NCI-H526 (cell line): ENCODE measurements around the gene CXCL10.
A peak's percentile ranks its signal among the peaks of the same experiment; 100 is the strongest.
"Not testable (repeated sequence)": the region's sequence is repeated elsewhere in the genome, so short reads cannot be mapped to it uniquely, and the experiment has no call there.

ENCODE experiments used
- DNase-seq, 2 experiments: peaks; one replicate each; lab custom pipeline; 2025; lab: John Stamatoyannopoulos, UW

CXCL10 gene

GRCh38 chr4:76023389-76023788 lies at the start of gene CXCL10:
Gene CXCL10 (minus strand): TSS chr4:76023497. CDS start chr4:76023431, 66 bp downstream.
- DNase-seq, result no peak

DNA sequence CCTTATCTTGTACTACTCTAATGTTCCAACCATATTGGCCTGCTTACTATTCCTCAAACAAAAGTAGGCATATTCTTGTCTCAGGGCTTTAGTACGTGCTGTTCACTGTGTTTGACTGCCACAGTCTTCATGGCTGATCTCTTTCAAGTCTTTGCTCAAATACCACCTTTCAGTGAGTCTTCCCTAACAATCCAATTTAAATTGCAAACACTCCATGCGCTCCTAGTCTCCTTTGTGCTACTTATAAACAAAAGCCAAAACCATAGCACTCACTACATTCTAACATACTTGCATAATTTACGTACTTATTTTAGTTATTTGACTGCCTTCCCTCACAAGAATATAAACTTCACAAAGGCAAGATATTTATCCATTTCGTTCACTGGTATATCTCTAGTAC lies 49.5 kb upstream of the CXCL10 start:
- no peak for DNase-seq

DNA sequence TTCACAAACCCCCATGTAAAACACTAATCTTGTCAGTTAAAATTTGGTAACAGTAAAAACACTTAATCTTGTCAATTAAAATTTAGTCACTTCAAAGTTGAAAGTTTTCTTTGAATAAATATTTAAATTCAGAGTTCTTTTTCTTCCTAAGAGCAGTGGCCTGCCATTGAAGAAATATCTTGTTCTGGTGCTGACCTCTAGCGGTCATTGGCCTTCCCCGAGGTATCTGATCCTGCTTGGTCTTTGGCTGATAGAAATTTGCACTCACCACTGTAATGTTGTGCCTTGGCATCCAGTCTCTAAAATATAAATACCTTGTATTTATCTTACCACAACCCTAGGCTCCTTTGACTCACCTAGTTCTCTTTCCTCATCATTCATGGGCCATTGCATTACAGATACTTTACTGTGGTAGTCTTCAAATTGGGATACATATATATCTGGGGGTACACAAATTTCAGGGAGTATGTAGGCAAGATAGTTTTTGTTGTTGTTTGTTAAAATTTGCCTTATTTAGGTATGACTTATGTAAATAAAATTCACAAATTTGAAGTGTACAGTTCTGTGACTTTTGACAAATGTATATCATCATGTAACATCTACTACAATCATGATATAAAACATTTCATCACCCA lies 44.5 kb upstream of the CXCL10 start:
- DNase-seq, result peak; percentile 11 to 69

- DNase-seq, result no peak
Measured at GRCh38 chr4:76066546-76066945, 43.2 kb upstream of the CXCL10 start.

- no peak for DNase-seq
Measured at GRCh38 chr4:76061982-76062381, 38.7 kb upstream of the CXCL10 start.

GRCh38 chr4:76061421-76061820 lies 38.1 kb upstream of the CXCL10 start:
- DNase-seq, result no peak

DNA sequence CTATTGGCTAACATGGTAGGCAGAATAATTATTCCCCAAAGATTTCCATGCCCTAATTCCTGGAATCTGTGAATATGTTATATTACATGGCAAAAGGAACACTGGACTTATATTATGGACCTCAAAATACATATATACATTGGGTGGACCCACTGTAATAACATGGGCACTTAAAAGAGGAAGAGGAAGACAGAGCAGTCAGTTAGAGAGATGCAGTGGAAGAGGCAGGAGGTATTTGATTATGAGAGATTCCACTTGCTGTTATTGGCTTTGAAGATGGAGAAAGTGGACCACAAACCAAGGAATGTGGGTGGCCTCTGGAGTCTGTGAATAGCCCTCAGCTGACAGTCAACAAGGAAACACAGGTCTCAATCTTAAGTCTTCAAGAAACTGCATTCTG lies 37.2 kb upstream of the CXCL10 start:
- DNase-seq, result no peak

DNA sequence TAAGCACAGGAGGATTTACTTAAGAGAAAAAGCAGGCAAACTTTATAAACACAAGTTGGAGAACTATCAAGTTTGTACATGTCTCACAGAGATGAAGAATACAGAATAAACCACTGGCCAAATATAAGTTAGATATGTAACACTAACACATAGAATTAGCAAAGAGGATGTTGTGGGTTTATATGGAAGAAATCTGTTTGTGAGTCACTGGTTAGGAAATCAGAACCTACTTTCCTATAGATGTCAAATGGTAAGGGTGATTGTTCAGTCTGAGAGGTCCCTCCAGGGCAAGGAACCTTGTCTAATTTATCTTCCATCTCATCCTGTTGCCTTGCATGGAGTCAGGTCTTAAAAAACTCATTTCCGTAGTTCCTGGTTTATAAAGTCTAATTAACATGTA lies 36.5 kb upstream of the CXCL10 start:
- no peak for DNase-seq

DNA sequence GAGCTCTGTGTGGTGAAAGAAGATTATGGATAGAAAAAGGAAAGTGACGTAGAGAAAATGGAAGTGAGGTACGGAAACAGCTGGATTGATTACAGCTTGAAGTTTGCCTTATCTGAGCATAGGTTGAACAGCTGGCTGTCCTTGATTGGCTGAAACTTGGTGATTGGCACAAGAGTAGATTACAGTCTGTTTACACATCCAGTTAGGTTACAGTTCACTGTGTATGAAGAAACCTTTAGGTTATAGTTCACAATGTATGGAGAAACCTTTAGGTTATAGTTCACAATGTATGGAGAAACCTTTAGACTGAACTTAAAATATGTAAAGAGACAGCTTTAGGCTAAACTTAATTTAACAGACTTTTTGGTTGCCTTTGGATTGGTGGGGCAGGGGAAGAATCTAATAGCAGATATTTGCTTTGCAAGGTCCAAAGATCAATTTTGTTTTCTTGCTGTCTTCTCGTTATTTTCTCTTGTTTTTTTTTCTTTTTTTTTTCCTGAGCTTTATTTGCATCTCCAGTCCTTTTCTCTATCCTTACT lies 35.7 kb upstream of the CXCL10 start:
- no peak for DNase-seq

GRCh38 chr4:76058302-76058701 lies 35.0 kb upstream of the CXCL10 start:
- DNase-seq, result no peak

- DNase-seq, result no peak
Measured at GRCh38 chr4:76055421-76055820, 32.1 kb upstream of the CXCL10 start.

DNA sequence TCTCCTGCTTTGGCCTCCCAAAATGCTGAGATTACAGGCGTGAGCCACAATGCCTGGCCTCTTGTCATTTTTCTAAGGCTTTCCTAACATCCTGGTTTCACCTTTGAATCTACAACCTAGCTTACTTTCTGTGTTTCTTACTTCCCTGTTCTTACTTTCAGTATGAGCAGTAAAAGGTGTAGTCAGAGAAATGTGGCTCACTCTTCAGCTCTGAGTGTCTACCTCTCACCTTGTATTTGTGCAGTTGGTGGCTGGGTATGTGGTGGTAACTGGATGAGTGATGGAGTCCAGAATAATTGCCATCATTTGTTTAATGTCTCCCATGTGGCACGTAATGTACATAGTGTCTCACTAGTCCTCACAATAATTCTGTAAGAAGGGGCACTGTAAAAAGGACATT lies 31.7 kb upstream of the CXCL10 start:
- DNase-seq, result peak; percentile 65 to 69

GRCh38 chr4:76053730-76054129 lies 30.4 kb upstream of the CXCL10 start:
- peak; percentile 73 to 87 for DNase-seq

DNA sequence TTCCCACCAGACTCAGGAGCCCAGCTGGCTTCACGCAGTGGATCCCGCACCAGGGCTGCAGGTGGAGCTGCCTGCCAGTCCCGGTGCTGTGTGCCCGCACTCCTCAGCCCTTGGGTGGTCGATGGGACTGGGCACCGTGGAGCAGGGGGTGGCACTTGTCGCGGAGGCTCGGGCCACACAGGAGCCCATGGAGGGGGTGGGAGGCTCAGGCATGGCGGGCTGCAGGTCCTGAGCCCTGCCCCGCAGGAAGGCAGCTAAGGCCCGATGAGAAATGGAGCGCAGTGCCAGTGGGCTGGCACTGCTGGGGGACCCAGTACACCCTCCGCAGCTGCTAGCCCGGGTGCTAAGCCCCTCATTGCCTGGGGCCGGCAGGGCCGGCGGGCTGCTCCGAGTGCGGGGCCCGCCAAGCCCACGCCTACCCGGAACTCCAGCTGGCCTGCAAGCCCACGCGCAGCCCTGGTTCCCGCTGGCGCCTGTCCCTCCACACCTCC lies 27.3 kb upstream of the CXCL10 start:
- not testable (repeated sequence) for DNase-seq

- DNase-seq, result not testable (repeated sequence)
Measured at GRCh38 chr4:76049860-76050416, 26.6 kb upstream of the CXCL10 start.

- not testable (repeated sequence) for DNase-seq
Measured at GRCh38 chr4:76044686-76045085, 21.4 kb upstream of the CXCL10 start.

GRCh38 chr4:76043306-76043705 lies 20.0 kb upstream of the CXCL10 start:
- not testable (repeated sequence) for DNase-seq

DNA sequence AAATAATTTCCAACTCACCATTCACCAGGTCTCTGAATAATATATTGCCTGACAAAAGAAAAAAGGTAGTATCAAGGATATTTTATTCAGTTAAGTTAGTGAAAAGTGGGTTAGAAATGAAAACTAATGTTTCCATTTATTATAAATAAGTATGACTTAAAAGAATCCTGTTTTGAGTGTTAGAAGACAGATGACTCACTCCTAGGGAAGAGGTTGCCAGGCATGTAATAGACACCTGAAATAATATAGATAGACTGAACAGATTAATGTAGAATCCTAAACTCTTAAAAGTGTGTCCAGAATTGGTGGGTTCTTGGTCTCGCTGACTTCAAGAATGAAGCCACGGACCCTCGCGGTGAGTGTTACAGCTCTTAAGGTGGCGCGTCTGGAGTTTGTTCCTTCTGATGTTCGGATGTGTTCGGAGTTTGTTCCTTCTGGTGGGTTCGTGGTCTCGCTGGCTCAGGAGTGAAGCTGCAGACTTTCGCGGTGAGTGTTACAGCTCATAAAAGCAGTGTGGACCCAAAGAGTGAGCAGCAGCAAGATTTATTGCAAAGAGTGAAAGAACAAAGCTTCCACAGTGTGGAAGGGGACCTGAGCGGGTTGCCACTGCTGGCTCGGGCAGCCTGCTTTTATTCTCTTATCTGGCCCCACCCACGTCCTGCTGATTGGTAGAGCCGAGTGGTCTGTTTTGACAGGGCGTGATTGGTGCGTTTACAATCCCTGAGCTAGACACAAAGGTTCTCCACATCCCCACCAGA lies 19.1 kb upstream of the CXCL10 start:
- DNase-seq, result not testable (repeated sequence)

- no peak for DNase-seq
Measured at GRCh38 chr4:76036855-76037254, 13.6 kb upstream of the CXCL10 start.

DNA sequence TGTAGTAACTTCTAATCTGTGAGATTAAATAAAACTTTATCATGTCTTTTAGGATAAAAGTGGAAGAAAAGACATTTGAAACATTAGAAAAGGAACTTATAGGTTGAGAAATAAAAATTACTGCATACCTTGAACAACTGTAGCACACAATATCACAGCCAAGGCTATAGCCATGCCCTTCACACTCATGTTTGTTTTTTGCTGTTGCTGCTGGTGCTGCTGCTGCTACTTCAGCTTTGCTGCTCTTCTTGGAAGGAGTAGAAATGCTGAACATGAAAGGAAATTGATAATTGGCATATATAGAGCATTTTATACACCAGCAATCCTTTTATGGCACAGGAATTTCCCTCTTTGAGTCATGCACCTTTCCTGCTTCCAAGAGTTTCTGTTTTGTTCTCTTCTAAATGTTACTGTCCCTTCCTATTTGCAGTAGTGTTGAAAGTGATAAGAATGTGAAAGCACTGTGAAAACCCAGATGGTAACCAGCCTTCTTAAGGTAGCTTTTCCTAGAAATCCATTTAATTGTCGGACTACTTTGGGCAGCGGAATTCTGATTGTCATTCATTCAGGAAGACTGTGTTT lies 12.6 kb upstream of the CXCL10 start, which contains the start of gene CXCL11:
Gene CXCL11 (minus strand): TSS at position 272 of the 582 bp plus-strand sequence. CDS start 83 bp downstream, at position 189.
- no peak for DNase-seq

DNA sequence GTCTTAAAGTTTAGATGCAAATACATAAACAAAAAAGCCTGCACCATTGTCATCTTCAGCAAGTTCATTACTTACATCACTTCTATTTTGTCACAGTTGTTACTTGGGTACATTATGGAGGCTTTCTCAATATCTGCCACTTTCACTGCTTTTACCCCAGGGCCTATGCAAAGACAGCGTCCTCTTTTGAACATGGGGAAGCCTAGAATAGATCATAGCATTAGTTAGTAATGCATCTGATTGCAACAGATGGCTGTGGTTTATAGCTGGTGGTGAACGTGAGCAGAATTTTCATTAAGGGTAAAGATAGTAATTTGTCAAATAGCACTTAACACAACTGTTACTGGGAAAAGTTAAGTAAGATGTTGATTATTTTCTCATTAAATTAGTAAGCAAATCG lies 11.8 kb upstream of the CXCL10 start:
- no peak for DNase-seq

GRCh38 chr4:76029300-76029699 lies 6.0 kb upstream of the CXCL10 start:
- no peak for DNase-seq
